K562 (cell line): ENCODE data around the gene PSMG3. TPM values are rescaled to one million over a fixed set of nuclear protein-coding genes. Genes with fewer than 3 reads are reported as not detected.

Source experiments
- ASH1L ChIP-seq: fragments of 450-650 bp; IDR thresholded peaks from 2 replicates; pipeline ENCODE4 v1.6.1; 2018; ENCODE audit warnings: borderline replicate concordance, mild to moderate bottlenecking, low read depth; ENCODE audit not compliant: partially characterized antibody
- CBX8 ChIP-seq: fragments of 200-600 bp; sonication (generic); IDR thresholded peaks from 2 replicates; pipeline ENCODE4 v1.6.1; 2012; ENCODE audit warnings: borderline replicate concordance, mixed run types, low read depth, mild to moderate bottlenecking, moderate library complexity, mixed read lengths, low read length, control low read depth, inconsistent platforms; ENCODE audit not compliant: poor library complexity, severe bottlenecking; ENCODE audit errors: extremely low read depth
- E2F3 ChIP-seq: fragments of 250-450 bp; sonication (Bioruptor Pico); IDR thresholded peaks from 2 replicates; pipeline ENCODE4 v1.4.0; 2020; ENCODE audit warnings: mild to moderate bottlenecking
- ELF4 ChIP-seq: fragments of 450-650 bp; formaldehyde crosslinking; IDR thresholded peaks from 2 replicates; pipeline ENCODE4 v1.4.0; 2022; ENCODE audit warnings: missing genetic modification characterization
- ESRRA ChIP-seq: fragments of 450-650 bp; IDR thresholded peaks from 2 replicates; pipeline ENCODE4 v1.6.1; 2014; ENCODE audit warnings: low read depth, mild to moderate bottlenecking, moderate library complexity, borderline replicate concordance
- HCFC1 ChIP-seq: IDR thresholded peaks from 2 replicates; pipeline ENCODE4 v1.6.1; 2012; ENCODE audit warnings: low read depth, low read length, improper control_type of control experiment
- HDGF ChIP-seq: fragments of 450-650 bp; IDR thresholded peaks from 2 replicates; pipeline ENCODE4 v1.6.1; 2016
- RHOXF2B ChIP-seq: fragments of 250-450 bp; sonication (Bioruptor Pico); conservative IDR thresholded peaks from 2 replicates; pipeline ENCODE4 v1.5.1; 2021
- SMC3 ChIP-seq: conservative IDR thresholded peaks from 2 replicates; pipeline ENCODE4 v1.6.1; 2011; ENCODE audit warnings: low read depth, low read length, improper control_type of control experiment; ENCODE audit not compliant: insufficient read depth
- USF2 ChIP-seq: sonication (generic); formaldehyde crosslinking; IDR thresholded peaks from 2 replicates; pipeline ENCODE4 v1.5.0; 2020; ENCODE audit warnings: missing genetic modification reagents
- ZNF324 ChIP-seq: fragments of 250-450 bp; sonication (Bioruptor Pico); IDR thresholded peaks from 2 replicates; pipeline ENCODE4 v1.4.0; 2020; ENCODE audit warnings: mild to moderate bottlenecking
- ZNF830 ChIP-seq: fragments of 250-450 bp; sonication (Bioruptor Pico); IDR thresholded peaks from 2 replicates; pipeline ENCODE4 v1.5.0; 2021; ENCODE audit warnings: mild to moderate bottlenecking
- polyA plus RNA-seq, 8 experiments: library from polyadenylated mRNA; depleted of rRNA in 4 of 8; stranded (reverse) in 5 of 8; unstranded in 3 of 8; fragments of >200 nt; fragmentation: Nextera tagmentation in 2 of 8; fragmentation: Illumina TruSeq in 1 of 8; extraction: Ambion mirVana in 2 of 8; extraction: Trizol in 1 of 8; gene quantifications; 2 replicates each; pipeline versions ENCODE4 v1.2.1 to v1.2.3, GENCODE V29; 2011 to 2014; ENCODE audit warnings: inconsistent platforms in 1 of 8, missing spikeins in 1 of 8
- total RNA-seq, 7 experiments: library from RNA; depleted of rRNA in 6 of 7; stranded (reverse); fragments of >200 nt in 6 of 7; fragmentation: Illumina TruSeq in 2 of 7; extraction: Trizol in 2 of 7; gene quantifications; 2 replicates each; pipeline versions ENCODE4 v1.2.1 to v1.2.3, GENCODE V29; 2011 to 2021; ENCODE audit warnings: low replicate concordance in 1 of 7
- TF ChIP-seq, protein P1 (sequence below): fragments of 450-650 bp; IDR thresholded peaks from 2 replicates; pipeline ENCODE4 v1.6.1; 2016; ENCODE audit warnings: low read depth

Gene PSMG3
- total and polyA plus RNA-seq, 9 of the 15 experiments (the other 6 are each of a cell fraction or from before 2014, with no cell fraction given): 34.8 to 122 (median 80.1) TPM

DNA sequence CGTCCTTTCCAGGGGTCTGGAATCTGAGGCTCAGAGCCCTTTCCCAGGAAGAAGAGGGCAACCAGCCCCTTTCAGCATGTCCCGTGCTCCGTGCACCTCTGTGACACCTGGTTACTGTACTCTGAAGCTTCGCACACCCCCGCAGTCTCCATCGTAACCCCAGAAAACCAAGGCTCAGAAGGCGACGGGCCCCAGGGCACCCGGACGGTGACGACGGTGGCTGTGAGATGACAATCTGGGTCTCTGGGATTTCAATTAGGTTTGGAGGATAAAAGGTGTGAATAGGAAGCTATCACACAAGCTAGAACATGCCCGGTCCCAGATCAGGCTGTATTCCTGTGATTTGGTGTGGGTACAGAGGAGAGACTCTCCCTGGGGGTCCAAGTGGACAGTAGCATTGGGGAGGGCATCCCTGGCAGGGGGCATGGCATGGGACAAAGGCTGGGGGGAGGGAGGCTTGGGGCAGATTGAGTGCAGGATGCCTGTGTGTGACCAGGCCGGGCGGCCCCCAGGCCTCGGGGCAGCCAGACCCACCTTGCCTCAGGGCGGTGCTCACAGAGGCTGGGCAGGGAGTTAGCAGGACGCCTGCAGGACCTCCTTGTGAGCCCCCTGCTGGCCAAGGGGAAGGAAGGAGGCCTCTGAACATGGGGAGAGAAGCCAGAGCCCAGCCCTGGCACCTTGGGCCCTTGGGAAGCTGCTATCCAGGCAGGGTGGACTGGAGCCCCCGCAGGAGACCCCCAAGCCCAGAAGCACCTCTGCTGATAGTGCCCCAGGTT is 23.4 kb upstream of the PSMG3 start (continued):
- TF ChIP-seq, protein P1, sequence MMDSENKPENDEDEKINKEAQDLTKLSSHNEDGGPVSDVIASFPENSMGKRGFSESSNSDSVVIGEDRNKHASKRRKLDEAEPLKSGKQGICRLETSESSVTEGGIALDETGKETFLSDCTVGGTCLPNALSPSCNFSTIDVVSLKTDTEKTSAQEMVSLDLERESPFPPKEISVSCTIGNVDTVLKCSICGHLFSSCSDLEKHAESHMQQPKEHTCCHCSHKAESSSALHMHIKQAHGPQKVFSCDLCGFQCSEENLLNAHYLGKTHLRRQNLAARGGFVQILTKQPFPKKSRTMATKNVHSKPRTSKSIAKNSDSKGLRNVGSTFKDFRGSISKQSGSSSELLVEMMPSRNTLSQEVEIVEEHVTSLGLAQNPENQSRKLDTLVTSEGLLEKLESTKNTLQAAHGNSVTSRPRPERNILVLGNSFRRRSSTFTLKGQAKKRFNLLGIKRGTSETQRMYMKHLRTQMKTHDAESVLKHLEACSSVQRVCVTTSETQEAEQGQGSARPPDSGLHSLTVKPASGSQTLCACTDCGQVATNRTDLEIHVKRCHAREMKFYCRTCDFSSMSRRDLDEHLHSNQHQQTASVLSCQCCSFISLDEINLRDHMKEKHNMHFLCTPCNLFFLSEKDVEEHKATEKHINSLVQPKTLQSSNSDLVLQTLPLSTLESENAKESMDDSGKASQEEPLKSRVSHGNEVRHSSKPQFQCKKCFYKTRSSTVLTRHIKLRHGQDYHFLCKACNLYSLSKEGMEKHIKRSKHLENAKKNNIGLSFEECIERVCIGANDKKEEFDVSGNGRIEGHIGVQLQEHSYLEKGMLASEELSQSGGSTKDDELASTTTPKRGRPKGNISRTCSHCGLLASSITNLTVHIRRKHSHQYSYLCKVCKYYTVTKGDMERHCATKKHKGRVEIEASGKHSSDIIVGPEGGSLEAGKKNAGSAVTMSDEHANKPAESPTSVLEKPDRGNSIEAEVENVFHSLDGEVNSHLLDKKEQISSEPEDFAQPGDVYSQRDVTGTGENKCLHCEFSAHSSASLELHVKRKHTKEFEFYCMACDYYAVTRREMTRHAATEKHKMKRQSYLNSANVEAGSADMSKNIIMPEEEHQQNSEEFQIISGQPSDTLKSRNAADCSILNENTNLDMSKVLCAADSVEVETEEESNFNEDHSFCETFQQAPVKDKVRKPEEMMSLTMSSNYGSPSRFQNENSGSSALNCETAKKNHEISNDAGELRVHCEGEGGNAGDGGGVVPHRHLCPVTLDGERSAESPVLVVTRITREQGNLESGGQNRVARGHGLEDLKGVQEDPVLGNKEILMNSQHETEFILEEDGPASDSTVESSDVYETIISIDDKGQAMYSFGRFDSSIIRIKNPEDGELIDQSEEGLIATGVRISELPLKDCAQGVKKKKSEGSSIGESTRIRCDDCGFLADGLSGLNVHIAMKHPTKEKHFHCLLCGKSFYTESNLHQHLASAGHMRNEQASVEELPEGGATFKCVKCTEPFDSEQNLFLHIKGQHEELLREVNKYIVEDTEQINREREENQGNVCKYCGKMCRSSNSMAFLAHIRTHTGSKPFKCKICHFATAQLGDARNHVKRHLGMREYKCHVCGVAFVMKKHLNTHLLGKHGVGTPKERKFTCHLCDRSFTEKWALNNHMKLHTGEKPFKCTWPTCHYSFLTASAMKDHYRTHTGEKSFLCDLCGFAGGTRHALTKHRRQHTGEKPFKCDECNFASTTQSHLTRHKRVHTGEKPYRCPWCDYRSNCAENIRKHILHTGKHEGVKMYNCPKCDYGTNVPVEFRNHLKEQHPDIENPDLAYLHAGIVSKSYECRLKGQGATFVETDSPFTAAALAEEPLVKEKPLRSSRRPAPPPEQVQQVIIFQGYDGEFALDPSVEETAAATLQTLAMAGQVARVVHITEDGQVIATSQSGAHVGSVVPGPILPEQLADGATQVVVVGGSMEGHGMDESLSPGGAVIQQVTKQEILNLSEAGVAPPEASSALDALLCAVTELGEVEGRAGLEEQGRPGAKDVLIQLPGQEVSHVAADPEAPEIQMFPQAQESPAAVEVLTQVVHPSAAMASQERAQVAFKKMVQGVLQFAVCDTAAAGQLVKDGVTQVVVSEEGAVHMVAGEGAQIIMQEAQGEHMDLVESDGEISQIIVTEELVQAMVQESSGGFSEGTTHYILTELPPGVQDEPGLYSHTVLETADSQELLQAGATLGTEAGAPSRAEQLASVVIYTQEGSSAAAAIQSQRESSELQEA: no peak
- 0 out of 2 replicates have a peak, but pooled peaks have one; percentile 16 for TF ChIP-seq SMC3
- no peak for TF ChIP-seq CBX8
- no peak for TF ChIP-seq ZNF830 (CRISPR knock-in tag)
- TF ChIP-seq ESRRA: no peak
- no peak for TF ChIP-seq E2F3 (CRISPR knock-in tag)
- TF ChIP-seq HCFC1: no peak
- no peak for TF ChIP-seq ASH1L
- TF ChIP-seq ELF4 (CRISPR knock-in tag): no peak
- TF ChIP-seq HDGF: no peak
- no peak for TF ChIP-seq USF2 (CRISPR knock-in tag)
- TF ChIP-seq RHOXF2B (CRISPR knock-in tag): no peak
- TF ChIP-seq ZNF324 (CRISPR knock-in tag): no peak
